Parathyroid adenoma (tissue), 2 donors: Measurements from ENCODE around the gene MAP1LC3B2.

ENCODE experiments used
- H2AFZ ChIP-seq: fragments of 300-600 bp; sonication (generic); one replicate; pipeline ENCODE4 v1.7.0; 2017; ENCODE audit warnings: antibody characterized with exemption, mild to moderate bottlenecking
- H3K27ac ChIP-seq: fragments of 300-600 bp; sonication (generic); one replicate; pipeline ENCODE4 v1.7.0; 2017
- H3K27me3 ChIP-seq: fragments of 300-600 bp; sonication (generic); one replicate; pipeline ENCODE4 v1.7.0; 2017; ENCODE audit warnings: low read length; ENCODE audit not compliant: control insufficient read depth, insufficient read depth
- H3K36me3 ChIP-seq: fragments of 300-600 bp; sonication (generic); one replicate; pipeline ENCODE4 v1.7.0; 2017; ENCODE audit warnings: low read length; ENCODE audit not compliant: control insufficient read depth, insufficient read depth
- H3K4me1 ChIP-seq: fragments of 300-600 bp; sonication (generic); one replicate; pipeline ENCODE4 v1.7.0; 2017; ENCODE audit warnings: control low read depth
- H3K4me2 ChIP-seq: fragments of 300-600 bp; sonication (generic); one replicate; pipeline ENCODE4 v1.7.0; 2017; ENCODE audit warnings: low read length
- H3K4me3 ChIP-seq: fragments of 300-600 bp; sonication (generic); one replicate; pipeline ENCODE4 v1.7.0; 2017; ENCODE audit warnings: low read depth, low read length
- H3K79me2 ChIP-seq: fragments of 300-600 bp; sonication (generic); one replicate; pipeline ENCODE4 v1.7.0; 2017; ENCODE audit warnings: control low read depth
- H3K9ac ChIP-seq: fragments of 300-600 bp; sonication (generic); one replicate; pipeline ENCODE4 v1.7.0; 2017; ENCODE audit warnings: mild to moderate bottlenecking
- H3K9me3 ChIP-seq: fragments of 300-600 bp; sonication (generic); one replicate; pipeline ENCODE4 v1.7.0; 2017; ENCODE audit warnings: low read length; ENCODE audit not compliant: control insufficient read depth
- CTCF ChIP-seq: fragments of 300-600 bp; sonication (generic); IDR thresholded peaks from one replicate; pipeline ENCODE4 v1.7.0; 2017; ENCODE audit warnings: antibody characterized with exemption, mild to moderate bottlenecking
- donor health status: primary hyperparathyroidism.

MAP1LC3B2 gene

GRCh38 chr12:116535241-116535640 is 23.9 kb upstream of the MAP1LC3B2 start:
- Histone ChIP-seq H3K9me3 (no peaks in the 10 kb centered on the region), H3K36me3 (no peaks in the 10 kb centered on the region), H3K27ac (no peak overlapping the region), H3K27me3 (no peaks in the 10 kb centered on the region), H3K4me3 (no peak overlapping the region), H3K4me1 (peaks cover 10% of the 10 kb centered on the region), H3K9ac (no peak overlapping the region), H2AFZ (no peak overlapping the region), H3K79me2 (no peaks in the 10 kb centered on the region), H3K4me2 (no peak overlapping the region)
- TF ChIP-seq CTCF: no peak

- Histone ChIP-seq H3K4me2 (no peak overlapping the region), H3K4me1 (peaks cover 10% of the 10 kb centered on the region), H3K9ac (no peak overlapping the region), H2AFZ (no peak overlapping the region), H3K36me3 (no peaks in the 10 kb centered on the region), H3K4me3 (no peak overlapping the region), H3K79me2 (no peaks in the 10 kb centered on the region), H3K27me3 (no peaks in the 10 kb centered on the region), H3K9me3 (no peaks in the 10 kb centered on the region), H3K27ac (no peak overlapping the region)
- no peak for TF ChIP-seq CTCF
Observed at GRCh38 chr12:116537101-116537904, 21.9 kb upstream of the MAP1LC3B2 start.

- Histone ChIP-seq H3K27me3 (no peaks in the 10 kb centered on the region), H3K4me1 (peaks cover 5% of the 10 kb centered on the region), H3K36me3 (no peaks in the 10 kb centered on the region), H3K4me2 (no peak overlapping the region), H3K27ac (no peak overlapping the region), H2AFZ (no peak overlapping the region), H3K9ac (no peak overlapping the region), H3K4me3 (no peak overlapping the region), H3K79me2 (no peaks in the 10 kb centered on the region), H3K9me3 (no peaks in the 10 kb centered on the region)
- TF ChIP-seq CTCF: no peak
Observed at GRCh38 chr12:116538076-116538591, 21.0 kb upstream of the MAP1LC3B2 start.

GRCh38 chr12:116538682-116539305 is 20.4 kb upstream of the MAP1LC3B2 start:
- Histone ChIP-seq H3K36me3 (no peaks in the 10 kb centered on the region), H3K27ac (no peak overlapping the region)

More at GRCh38 chr12:116538682-116539305, 20.4 kb upstream of the MAP1LC3B2 start:
- Histone ChIP-seq H3K4me1 (peaks cover 3% of the 10 kb centered on the region), H3K9me3 (no peaks in the 10 kb centered on the region), H3K4me3 (no peak overlapping the region), H3K27me3 (no peaks in the 10 kb centered on the region), H3K79me2 (no peaks in the 10 kb centered on the region), H2AFZ (no peak overlapping the region), H3K9ac (no peak overlapping the region), H3K4me2 (no peak overlapping the region)
- TF ChIP-seq CTCF: no peak
